M059J (cell line): ENCODE results near the gene C9. TPM values are rescaled to one million over a fixed set of nuclear protein-coding genes. Genes with fewer than 3 reads are reported as not detected.
"Not testable (repeated sequence)": the region's sequence is repeated elsewhere in the genome, so short reads cannot be mapped to it uniquely, and the experiment has no call there.

ENCODE experiments used
- DNase-seq: peaks from one replicate; pipeline ENCODE4 v3.0.0-alpha.2; 2012; ENCODE audit warnings: low read depth
- total RNA-seq: library from RNA; depleted of rRNA; stranded (reverse); fragments of >200 nt; shearing (Covaris generic); gene quantifications from 2 replicates; pipeline ENCODE4 v1.2.3, GENCODE V29; 2014

The C9 gene
- total RNA-seq, 1 experiment from 2014 or later = not detected

- DNase-seq = no peak
Observed at GRCh38 chr5:39373791-39374190, 9.5 kb upstream of the C9 start.

GRCh38 chr5:39371367-39371635, 7.0 kb upstream of the C9 start:
- no peak for DNase-seq

DNA sequence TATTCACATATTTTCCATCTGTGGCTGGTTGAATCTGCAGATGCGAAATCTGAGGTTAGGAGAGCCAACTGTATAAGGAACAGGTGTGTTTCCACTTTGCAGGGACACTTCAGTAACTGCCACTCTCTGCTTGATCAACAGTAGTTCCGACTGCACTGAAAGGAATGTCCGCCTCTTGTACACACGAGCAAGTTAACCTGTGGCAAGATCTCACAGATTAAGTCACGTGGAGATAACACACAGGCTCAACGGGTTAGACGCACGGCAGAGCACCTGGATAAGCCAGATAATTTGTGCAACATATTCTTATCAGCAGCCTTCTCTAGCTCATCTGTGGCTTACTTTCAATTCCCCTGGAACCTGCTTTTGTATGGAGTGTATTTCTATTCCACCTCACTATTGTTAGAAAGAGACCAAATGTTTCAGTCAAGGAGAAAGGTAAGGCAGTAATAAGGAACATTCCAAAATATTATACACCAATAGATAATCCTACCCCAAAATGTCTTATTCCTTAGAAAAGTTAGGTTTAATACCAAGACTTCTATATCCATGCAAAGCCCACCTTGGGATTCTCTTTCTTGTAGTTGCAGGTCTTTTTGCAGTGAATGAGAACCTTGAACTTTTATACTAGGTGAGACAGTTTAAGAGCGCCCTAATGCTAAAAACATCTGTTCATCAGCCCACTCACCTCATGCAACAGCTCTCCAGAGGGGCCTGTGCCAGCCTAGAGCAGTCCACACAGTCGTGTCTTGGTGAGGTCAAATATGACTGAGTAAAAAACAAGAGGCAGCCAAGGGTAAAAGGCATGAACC, 6.5 kb upstream of the C9 start:
- DNase-seq = no peak

- no peak for DNase-seq
Observed at GRCh38 chr5:39369123-39369815, 5.0 kb upstream of the C9 start.

GRCh38 chr5:39368116-39368515, 3.8 kb upstream of the C9 start:
- DNase-seq = no peak

DNA sequence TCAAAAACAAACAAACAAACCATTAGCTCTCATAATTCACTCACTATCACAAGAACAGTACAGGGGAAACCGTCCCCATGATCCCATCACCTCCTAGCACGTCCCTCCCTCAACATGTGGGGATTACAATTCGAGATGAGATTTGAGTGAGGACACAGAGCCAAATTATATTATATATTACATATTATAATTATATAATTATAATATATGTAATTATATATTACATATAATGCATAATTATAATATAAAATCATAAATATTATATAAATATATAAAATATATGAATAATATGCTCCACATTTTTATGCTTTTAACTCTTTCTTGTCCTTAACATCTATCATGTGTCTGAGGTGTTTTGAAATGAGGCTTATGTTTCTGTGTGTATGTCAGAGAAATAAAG, 3.4 kb upstream of the C9 start:
- DNase-seq = no peak

GRCh38 chr5:39363217-39363616, 1.1 kb downstream of the C9 start:
- DNase-seq = no peak

- no peak for DNase-seq
Observed at GRCh38 chr5:39362646-39363045, 1.6 kb downstream of the C9 start.

DNA sequence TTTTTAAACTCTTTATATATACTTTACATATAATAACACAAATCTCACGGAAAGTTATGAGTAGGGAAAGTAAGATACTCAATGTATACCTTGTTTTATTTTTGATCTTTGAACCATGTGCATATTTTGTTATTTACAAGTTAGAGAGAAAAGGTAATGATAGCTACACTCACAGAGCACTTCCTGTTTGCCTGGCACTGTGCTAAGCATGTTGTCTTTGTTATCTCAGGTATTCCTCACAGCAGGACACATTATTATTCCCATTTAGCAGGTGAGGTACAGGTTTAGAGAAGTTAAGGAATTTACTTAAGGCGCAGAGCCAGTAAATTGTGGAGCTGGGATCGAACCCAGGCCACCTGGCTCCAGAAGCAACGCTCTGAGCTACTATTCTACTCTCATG, 3.0 kb downstream of the C9 start:
- DNase-seq = no peak

DNA sequence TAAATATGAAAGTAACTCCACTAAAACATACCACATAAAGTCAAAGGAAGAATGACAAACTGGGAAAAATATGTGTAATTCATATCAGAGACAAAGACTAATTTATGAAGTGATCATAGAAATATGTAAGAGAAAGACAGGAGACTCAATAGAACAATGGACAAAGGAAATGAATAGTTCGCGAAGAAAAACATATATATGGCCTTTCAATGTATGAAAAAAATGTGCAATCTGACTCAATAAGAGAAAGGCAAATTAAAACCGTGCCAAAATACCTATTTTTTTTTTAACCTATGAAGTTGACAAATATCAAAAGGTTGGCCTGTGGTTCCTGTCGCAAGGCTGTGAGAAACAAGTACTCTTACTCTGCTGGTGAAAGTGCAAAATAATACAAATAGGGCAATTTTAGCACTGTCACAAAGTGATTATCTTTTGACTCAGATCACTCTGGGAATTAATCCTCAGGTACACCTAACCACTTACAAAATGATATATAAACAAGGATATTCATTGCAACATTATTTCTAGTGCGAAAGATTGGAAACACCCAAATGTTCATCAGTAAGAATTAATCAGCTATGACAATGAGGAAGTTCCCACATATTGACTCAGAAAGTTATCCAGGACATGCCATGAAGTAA, 3.7 kb downstream of the C9 start:
- no peak for DNase-seq

GRCh38 chr5:39356263-39356662, 8.0 kb downstream of the C9 start:
- DNase-seq = no peak

DNA sequence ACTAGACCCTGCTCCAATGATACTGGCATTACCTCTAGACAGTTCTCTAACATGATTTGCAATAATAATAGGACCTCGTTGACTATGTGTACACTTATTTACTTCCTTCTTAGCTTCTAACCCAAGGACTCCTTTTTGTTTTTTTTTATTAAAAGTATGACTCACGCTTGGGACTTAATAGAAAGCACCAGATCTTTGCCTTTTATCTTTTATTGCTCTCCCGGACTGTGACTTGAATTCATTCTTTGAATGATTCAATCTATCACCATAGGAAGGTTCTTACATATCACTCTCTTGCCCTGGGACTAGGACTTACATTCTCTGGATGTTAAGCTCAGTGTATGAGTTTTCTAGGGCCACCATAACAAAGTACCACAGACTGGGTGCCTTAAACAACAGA, 9.0 kb downstream of the C9 start:
- DNase-seq = peak; percentile 45

- DNase-seq = no peak
Observed at GRCh38 chr5:39353717-39354399, 10.4 kb downstream of the C9 start.

DNA sequence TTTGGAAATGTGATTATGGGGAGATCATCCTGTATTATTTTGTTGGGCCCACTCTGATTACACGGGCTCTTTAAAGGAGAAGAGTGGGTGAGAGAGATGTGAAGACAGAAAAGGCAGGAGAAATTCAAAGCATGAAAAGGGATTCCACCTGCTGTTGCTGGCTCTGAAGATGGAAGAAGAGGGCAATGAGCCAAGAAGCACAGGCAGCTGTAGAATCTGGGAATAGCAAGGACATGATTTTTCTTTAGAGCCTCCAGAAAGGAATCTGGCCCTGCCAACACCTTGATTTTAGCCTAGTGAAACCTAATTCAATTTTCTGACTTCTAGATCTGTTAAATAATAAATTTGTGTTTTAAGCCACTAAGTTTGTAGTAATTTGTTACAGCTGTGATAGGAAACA, 11.3 kb downstream of the C9 start:
- DNase-seq = no peak

- no peak for DNase-seq
Observed at GRCh38 chr5:39352170-39352569, 12.1 kb downstream of the C9 start.

- no peak for DNase-seq
Observed at GRCh38 chr5:39349484-39349883, 14.8 kb downstream of the C9 start.

DNA sequence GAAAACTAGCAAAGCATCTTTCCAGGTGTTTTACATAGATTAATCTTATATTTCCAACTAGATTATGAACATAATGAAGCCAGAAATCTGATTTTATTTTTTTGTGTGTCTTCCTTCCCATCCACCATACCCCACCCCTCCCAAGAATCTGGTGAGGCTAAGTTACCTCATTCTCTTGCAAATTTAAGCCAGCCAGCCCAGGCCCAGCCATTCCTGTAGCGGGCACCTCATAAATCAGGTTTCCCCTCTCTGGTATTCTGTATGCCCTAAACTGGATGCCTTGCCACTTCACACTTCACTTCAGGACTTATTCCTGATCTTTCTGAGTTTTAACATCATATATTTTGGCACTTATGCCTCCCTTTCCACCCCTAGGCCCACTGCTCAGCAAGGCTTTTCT, 21.8 kb downstream of the C9 start:
- no peak for DNase-seq

GRCh38 chr5:39341896-39342295, 22.4 kb downstream of the C9 start:
- DNase-seq = no peak

- DNase-seq = no peak
Observed at GRCh38 chr5:39340506-39340905, 23.8 kb downstream of the C9 start.

DNA sequence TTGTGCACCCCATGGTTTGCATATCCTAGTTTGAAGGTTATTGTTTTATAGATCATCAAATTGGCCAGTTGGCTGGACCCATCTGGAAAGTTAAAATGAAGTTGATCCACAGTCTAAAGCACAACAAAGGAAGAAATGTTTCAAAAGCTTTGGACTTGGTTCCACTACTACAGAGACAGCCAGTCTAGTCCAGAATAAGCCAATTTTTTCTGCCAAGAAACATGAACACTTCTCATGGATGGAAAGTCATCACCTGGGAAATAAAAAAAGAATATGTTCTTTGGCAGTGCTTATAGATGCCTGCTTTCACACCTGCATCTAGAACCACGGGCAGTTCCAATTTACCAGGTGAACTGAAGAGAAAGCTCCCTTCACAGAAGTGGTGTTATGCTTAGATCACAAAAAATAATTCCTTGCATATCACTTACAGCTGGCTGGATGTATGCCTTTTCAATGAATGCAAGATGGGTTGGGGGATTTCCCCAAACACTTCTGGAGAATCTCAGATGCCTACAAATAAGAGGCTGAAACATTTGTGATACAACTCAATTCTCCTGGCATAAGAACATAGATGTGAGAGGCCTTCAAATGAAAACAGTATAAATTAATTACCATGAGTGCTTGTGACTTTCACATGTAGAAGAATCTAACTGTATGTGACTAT, 26.9 kb downstream of the C9 start:
- DNase-seq = no peak

DNA sequence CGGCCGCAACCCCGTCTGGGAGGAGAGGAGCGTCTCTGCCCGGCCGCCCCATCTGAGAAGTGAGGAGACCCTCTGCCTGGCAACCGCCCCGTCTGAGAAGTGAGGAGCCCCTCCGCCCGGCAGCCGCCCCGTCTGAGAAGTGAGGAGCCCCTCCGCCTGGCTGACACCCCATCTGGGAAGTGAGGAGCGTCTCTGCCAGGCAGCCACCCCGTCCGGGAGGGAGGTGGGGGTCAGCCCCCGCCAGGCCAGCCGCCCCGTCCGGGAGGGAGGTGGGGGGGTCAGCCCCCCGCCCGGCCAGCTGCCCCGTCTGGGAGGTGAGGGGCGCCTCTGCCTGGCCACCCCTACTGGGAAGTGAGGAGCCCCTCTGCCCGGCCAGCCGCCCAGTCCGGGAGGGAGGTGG, 30.0 kb downstream of the C9 start:
- DNase-seq = not testable (repeated sequence)

DNA sequence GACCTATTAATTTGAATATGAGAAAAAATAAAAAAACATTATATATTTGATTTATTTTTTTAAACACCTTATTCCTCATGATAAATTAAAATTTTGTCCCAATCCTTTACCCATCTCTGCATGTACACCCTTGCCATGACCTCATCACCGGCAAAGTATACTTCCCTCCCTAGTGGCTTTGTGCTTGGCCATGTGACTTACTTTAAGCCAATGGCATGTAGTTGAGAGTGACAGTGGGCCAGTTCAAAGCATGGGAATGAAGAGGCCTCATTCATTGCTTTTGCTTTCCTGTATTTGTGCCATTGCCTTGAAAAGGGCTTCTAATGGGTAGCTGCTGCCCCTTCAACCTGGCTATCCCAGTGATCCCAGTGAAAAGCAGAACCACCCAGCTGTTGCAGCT, 31.2 kb downstream of the C9 start:
- no peak for DNase-seq
